GM19463 (cell line): ENCODE data around the gene SERPINA12.

Source experiments
- ATAC-seq: cut with Tn5 transposase; IDR thresholded peaks from one replicate; pipeline ENCODE4 v1.9.1; 2021; ENCODE audit warnings: mild to moderate bottlenecking, moderate library complexity; ENCODE audit not compliant: unreplicated experiment

Gene SERPINA12

GRCh38 chr14:94509356-94509755 is at the start of gene SERPINA12:
TSS of gene SERPINA12 (minus strand) at chr14:94509469. CDS start at chr14:94498397, 11,072 bp downstream.
- no peak for ATAC-seq

- no peak for ATAC-seq
Measured at GRCh38 chr14:94558842-94559241, 49.6 kb upstream of the SERPINA12 start.

- ATAC-seq: no peak
Measured at GRCh38 chr14:94557327-94557726, 48.1 kb upstream of the SERPINA12 start.

- ATAC-seq: no peak
Measured at GRCh38 chr14:94555991-94556390, 46.7 kb upstream of the SERPINA12 start.

- no peak for ATAC-seq
Measured at GRCh38 chr14:94550041-94550440, 40.8 kb upstream of the SERPINA12 start.

GRCh38 chr14:94548999-94549985 is 40.0 kb upstream of the SERPINA12 start:
- ATAC-seq: peak; percentile 80

- no peak for ATAC-seq
Measured at GRCh38 chr14:94548131-94548998, 39.1 kb upstream of the SERPINA12 start.

GRCh38 chr14:94547726-94548125 is 38.5 kb upstream of the SERPINA12 start:
- ATAC-seq: no peak

- no peak for ATAC-seq
Measured at GRCh38 chr14:94547151-94547680, 37.9 kb upstream of the SERPINA12 start.

GRCh38 chr14:94545131-94545841 is 36.0 kb upstream of the SERPINA12 start:
- no peak for ATAC-seq

- no peak for ATAC-seq
Measured at GRCh38 chr14:94544726-94545125, 35.5 kb upstream of the SERPINA12 start.

GRCh38 chr14:94543449-94544124 is 34.3 kb upstream of the SERPINA12 start:
- ATAC-seq: no peak

GRCh38 chr14:94542811-94543440 is 33.7 kb upstream of the SERPINA12 start:
- ATAC-seq: no peak

- no peak for ATAC-seq
Measured at GRCh38 chr14:94542111-94542810, 33.0 kb upstream of the SERPINA12 start.

GRCh38 chr14:94541234-94541975 is 32.1 kb upstream of the SERPINA12 start:
- ATAC-seq: no peak

GRCh38 chr14:94540031-94540794 is 30.9 kb upstream of the SERPINA12 start:
- ATAC-seq: no peak

- no peak for ATAC-seq
Measured at GRCh38 chr14:94539181-94539580, 29.9 kb upstream of the SERPINA12 start.
